ENCODE data around the gene PDE11A.
A peak's percentile ranks its signal among the peaks of the same experiment; 100 is the strongest.
"Not testable (repeated sequence)": the region's sequence is repeated elsewhere in the genome, so short reads cannot be mapped to it uniquely, and the experiment has no call there.

Gene PDE11A

GRCh38 chr2:178008636-178009289 lies 63.8 kb downstream of the PDE11A start:
- DNase-seq (ENCODE audit: low read depth in 2 of 2): peak in 1 of 2 experiments; percentile 8

DNA sequence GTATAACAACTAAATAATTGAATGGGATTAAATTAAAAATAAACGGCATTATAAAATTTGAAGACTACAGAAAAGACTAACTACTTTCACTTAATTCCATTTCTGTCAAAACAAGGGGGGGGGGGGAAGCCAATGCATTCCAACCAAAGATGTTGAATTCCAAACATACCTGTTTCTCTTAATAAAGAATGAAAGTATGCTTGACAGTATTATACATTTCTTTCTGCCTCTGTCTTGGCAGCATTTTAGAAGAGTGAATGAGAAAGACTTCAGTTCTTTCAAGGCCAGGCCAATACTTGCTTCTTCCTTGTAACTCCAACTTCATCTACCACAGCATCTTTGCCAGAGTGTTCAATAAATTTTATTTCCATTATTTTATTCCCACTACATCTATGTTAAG lies 65.9 kb downstream of the PDE11A start:
- no peak for DNase-seq (ENCODE audit: low read depth in 2 of 2)

GRCh38 chr2:178005756-178006155 lies 66.8 kb downstream of the PDE11A start:
- peak in 1 of 2 experiments; percentile 20 for DNase-seq (ENCODE audit: low read depth in 2 of 2)

DNA sequence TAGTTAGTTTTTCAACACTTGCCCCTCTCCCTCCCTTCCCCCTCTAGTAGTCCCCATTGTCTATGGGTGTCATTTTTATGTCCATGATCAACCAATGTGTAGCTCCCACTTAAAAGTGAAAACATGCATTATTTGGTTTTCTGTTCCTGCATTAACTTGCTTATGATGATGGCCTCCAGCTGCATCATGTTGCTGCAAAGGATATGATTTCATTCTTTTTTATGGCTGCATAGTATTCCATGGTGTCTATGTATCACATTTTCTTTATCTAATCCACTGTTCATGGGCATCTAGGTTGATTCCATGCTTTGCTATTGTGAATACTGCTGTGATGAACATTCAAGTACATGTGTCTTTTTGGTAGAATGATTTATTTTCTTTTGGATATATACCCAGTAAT lies 70.5 kb downstream of the PDE11A start:
- DNase-seq (ENCODE audit: low read depth in 2 of 2): no peak

DNA sequence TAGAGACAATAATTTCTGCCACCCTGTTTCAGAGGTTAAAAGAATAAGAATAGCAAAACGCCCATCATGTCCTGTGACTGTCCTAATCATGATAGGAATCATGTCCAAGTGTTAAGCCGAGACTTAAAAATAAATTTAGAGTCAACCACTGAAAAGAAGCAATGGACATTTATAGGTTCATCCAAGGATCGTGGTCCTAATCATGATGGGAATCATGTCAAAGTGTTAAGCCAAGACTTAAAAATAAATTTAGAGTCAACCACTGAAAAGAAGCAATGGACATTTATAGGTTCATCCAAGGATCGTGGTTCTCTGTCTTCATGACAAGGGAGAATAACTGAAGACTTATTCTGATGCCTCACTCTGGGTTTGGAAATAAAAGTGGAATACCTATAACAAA lies 73.6 kb downstream of the PDE11A start:
- no peak for DNase-seq (ENCODE audit: low read depth in 2 of 2)

GRCh38 chr2:177998006-177998405 lies 74.6 kb downstream of the PDE11A start:
- DNase-seq (ENCODE audit: low read depth in 2 of 2): peak; percentile 38 to 47

GRCh38 chr2:177992992-177993391 lies 79.6 kb downstream of the PDE11A start:
- no peak for DNase-seq (ENCODE audit: low read depth in 2 of 2)

DNA sequence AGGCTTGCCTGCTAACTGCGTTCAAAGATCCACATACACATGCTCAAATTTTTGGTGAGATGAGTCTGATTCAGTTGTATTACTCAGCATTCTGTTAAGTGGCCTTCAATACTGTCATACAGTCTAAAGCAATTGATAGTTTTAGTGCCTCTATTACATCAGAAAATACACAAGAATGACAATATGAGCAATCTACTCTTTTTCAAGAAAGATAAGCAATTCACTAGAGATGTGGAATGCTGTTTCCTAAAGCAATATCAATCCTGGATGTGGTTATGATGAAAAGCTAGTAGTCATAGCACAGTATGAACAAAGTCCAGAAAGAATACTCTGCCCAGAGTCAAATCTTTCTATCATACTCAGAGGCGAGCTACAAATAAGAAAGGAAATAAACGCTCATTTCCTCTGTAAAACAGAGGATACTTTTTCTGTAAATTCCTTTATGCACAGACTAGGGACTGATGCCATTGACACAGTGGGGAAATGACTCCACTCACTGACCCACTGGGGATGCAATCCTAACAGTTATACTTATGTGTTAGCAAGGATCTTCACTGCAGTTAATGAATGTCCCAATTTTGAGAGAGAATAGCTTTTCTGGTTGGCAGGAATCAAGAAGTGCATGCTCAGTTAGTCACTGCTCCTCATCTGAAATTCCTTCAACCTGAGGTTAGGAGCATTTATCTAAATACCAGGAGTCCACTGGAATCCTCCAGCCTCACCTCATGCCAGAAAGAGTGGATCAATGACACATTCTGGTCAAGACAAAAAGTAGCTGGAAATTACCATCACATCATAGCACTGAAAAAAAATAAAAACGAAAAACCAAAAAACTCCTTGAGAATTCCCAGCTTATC lies 83.3 kb downstream of the PDE11A start:
- DNase-seq (ENCODE audit: low read depth in 2 of 2): peak in 1 of 2 experiments; percentile 12

DNA sequence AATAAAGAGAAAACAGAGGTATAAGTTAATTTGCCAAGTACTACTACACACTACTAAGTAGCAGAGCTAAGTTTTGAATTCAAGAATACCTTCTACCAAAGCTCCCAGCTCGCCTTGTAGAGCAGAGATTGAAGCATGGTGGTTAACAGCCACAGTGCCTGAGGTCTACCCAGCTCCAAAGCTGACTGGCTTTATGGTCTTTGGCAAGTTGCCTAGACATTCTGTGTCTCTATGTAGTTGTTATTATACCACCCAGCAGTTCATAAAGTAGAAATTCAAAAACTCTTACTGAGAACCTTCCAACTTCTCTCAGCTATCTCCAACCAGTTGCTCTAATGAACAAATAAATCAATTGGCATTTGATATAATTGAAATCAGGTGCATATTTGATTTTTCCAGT lies 87.8 kb downstream of the PDE11A start:
- DNase-seq (ENCODE audit: low read depth in 2 of 2): peak in 1 of 2 experiments; percentile 5

DNA sequence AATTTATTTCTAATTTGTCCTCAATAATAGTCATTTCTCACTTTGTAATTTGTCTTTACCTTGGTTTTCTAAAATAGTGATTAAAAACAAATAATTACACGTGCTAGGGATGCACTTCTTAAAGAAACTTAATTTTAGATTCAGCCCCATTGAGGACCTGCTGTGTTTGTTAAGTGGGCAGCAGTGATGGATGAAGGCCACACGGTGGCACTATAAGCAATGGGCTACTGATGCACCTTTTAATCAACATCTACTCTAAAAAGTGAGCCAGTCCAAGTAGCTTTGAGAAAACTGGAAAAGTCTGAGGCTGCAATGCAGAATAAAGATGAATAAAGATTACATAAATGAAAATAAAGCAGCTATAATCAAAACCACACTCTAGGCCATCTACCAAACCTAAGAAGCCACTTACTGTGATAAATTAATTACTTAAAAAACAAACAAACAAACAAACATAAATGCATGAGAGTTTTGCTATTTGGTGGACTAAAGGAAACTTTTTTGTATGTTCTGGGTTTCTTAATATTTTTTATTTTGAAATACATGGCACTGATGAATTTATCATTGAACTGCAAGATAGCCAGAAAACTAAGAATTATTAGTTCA lies 89.3 kb downstream of the PDE11A start:
- peak in 1 of 2 experiments; percentile 23 for DNase-seq (ENCODE audit: low read depth in 2 of 2)

GRCh38 chr2:177972782-177973181 lies 99.8 kb downstream of the PDE11A start:
- DNase-seq (ENCODE audit: low read depth in 2 of 2): no peak

- DNase-seq (ENCODE audit: low read depth in 2 of 2): no peak
Measured at GRCh38 chr2:177972123-177972522, 100.5 kb downstream of the PDE11A start.

DNA sequence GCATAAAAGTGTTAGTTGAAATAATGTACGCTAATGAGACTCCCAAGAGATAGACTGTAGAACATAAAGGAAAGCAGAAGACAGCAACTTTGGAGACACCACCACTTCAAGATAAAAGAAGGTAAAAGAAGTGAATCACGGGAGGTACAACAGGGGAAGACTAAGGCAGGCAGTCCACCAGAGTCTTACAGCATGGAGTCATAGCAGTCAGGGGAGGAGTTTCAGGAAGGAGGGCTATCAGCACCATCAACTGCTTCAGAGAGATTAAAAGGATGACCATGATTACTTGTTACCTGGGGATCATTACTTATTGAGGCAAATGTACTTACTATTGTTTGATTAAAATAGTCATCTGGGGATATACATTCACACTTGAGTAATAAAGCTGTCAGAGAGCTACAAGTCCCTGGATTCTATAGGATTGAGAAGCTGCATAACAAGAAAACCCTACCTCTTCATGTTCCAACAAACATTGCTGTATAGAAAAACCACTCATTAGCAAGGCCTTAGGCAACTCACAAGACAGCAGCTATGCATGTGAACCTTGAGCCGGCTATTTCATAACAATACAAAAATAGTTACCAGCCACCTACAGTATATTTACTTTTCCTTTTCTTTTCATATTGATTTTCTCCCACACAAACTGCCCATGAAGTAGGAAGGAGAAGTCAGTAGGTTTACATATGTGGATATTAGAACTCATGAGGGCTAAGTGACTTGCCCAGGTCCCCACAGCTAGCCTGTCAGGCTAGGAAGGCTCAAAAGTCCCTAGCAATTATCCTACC lies 101.7 kb downstream of the PDE11A start:
- DNase-seq (ENCODE audit: low read depth in 2 of 2): no peak

- no peak for DNase-seq (ENCODE audit: low read depth in 2 of 2)
Measured at GRCh38 chr2:177964892-177965291, 107.7 kb downstream of the PDE11A start.

DNA sequence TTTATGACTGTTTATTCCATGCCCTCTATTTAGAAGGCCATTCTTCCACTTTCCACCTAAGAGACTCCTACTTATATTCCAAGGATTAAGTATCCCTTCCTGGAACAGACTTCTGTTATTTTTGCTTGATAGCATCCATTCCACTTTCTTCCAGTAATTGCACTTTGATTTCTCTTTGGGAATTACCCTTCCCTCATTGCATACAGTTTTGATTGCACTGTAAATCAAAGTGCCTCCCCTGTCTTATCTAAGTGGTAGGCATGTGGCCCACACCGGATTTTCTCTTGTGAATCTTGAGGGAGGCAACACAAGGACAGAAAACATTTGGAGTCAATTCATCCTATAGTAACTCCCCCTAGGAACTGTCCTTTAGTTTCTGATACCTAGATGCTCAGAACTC lies 120.4 kb downstream of the PDE11A start:
- DNase-seq (ENCODE audit: low read depth in 2 of 2): no peak

DNA sequence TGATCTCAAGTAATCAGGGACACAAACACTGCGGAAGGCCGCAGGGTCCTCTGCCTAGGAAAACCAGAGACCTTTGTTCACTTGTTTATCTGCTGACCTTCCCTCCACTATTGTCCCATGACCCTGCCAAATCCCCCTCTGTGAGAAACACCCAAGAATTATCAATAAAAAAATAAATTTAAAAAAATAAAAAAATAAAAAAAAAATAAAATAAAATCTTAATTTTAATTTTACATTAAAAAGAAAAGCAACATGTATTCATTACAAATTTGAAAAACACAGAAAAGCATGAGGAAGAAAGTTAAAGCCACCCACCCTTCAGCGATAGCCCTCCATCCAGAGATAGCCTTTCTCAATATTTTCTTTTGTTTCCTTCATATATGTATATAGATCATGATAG lies 125.0 kb downstream of the PDE11A start:
- not testable (repeated sequence) for DNase-seq (ENCODE audit: low read depth in 2 of 2)

DNA sequence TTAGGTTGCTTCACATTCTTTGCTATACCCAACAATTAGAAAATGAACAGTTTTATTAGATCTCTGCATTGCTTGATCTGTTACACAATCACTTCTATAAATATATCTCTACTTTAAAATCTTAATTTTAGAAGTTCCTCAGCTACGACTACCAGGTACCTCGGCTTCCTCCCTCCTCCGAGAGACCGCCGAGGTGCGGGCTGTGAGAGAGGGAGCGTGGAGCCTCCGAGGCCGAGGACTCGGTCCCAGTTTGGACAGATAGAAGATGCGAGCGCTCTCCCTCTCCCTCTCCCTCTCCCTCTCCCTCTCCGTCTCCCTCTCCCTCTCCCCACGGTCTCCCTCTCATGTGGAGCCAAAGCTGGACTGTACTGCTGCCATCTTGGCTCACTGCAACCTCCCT lies 128.0 kb downstream of the PDE11A start:
- not testable (repeated sequence) for DNase-seq (ENCODE audit: low read depth in 2 of 2)

GRCh38 chr2:177942731-177943130 lies 129.8 kb downstream of the PDE11A start:
- DNase-seq (ENCODE audit: low read depth in 2 of 2): no peak

DNA sequence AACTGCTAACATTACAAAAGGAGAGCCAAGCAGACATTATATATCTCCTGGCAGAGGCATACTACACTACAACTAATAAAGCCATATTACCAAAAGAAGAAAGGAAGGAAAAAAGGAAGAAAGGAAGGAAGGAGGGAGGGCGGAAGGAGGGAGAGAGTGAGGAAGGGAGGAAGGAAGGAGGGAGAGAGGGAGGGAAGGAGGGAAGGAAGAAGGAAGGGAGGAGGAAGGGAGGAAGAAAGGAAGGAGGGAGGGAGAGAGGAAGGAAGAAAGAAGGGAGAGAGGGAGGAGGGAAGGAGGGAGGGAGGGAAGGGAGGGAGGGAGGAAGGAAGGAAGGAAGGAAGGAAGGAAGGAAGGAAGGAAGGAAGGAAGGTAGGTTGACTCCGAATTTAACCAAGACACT lies 133.4 kb downstream of the PDE11A start:
- DNase-seq (ENCODE audit: low read depth in 2 of 2): no peak

- DNase-seq (ENCODE audit: low read depth in 2 of 2): no peak
Measured at GRCh38 chr2:177930916-177931315, 141.7 kb downstream of the PDE11A start.

GRCh38 chr2:177929662-177930522 lies 142.7 kb downstream of the PDE11A start:
- no peak for DNase-seq (ENCODE audit: low read depth in 2 of 2)

Measured in fibroblast of skin of left biceps (primary cell).